K562 (cell line): Measurements from ENCODE around the gene KLK3. TPM values are rescaled to one million over a fixed set of nuclear protein-coding genes. Genes with fewer than 3 reads are reported as not detected.

Source experiments
- ARID3A ChIP-seq: IDR thresholded peaks from 2 replicates; pipeline ENCODE4 v1.6.1; 2012; ENCODE audit warnings: low read depth, low read length, improper control_type of control experiment, borderline replicate concordance
- BRF1 ChIP-seq: IDR thresholded peaks from 3 replicates; pipeline ENCODE4 v1.6.1; 2011; ENCODE audit warnings: borderline replicate concordance, mild to moderate bottlenecking; ENCODE audit not compliant: insufficient read length; ENCODE audit errors: extremely low read depth
- ETV6 ChIP-seq, 3 experiments: fragments of 150-350 bp in 1 of 3; sonication (generic) in 1 of 3; formaldehyde crosslinking in 1 of 3; IDR thresholded peaks; 2 replicates each; pipeline versions ENCODE4 v1.6.1 to v1.8.0; 2014 to 2022; ENCODE audit warnings: borderline replicate concordance in 2 of 3, low read depth in 2 of 3, antibody characterized with exemption in 1 of 3, low read length in 1 of 3, mild to moderate bottlenecking in 1 of 3, missing genetic modification reagents in 1 of 3
- GTF2F1 ChIP-seq: IDR thresholded peaks from 2 replicates; pipeline ENCODE4 v1.6.1; 2011; ENCODE audit warnings: low read depth, low read length, improper control_type of control experiment
- HINFP ChIP-seq: fragments of 450-650 bp; conservative IDR thresholded peaks from 2 replicates; pipeline ENCODE4 v1.6.1; 2016; ENCODE audit warnings: missing genetic modification characterization, low read depth, mild to moderate bottlenecking, control low read depth, missing compliant biosample characterization
- ILF3 ChIP-seq: fragments of 450-650 bp; IDR thresholded peaks from 2 replicates; pipeline ENCODE4 v1.6.1; 2018; ENCODE audit warnings: antibody characterized with exemption, mild to moderate bottlenecking, moderate library complexity, borderline replicate concordance
- NFRKB ChIP-seq: fragments of 450-650 bp; IDR thresholded peaks from 2 replicates; pipeline ENCODE4 v1.6.1; 2016; ENCODE audit warnings: low read depth
- SMARCC2 ChIP-seq: fragments of 450-650 bp; IDR thresholded peaks from 2 replicates; pipeline ENCODE4 v1.6.1; 2017; ENCODE audit warnings: antibody characterized with exemption, moderate library complexity, mild to moderate bottlenecking, low read depth
- TCF7 ChIP-seq: sonication (generic); IDR thresholded peaks from 2 replicates; pipeline ENCODE4 v1.6.1; 2016; ENCODE audit warnings: antibody characterized with exemption, borderline replicate concordance
- ZNF175 ChIP-seq: fragments of 200-800 bp; sonication (Bioruptor generic); IDR thresholded peaks from 2 replicates; pipeline ENCODE4 v1.6.1; 2016; ENCODE audit warnings: low read depth, mild to moderate bottlenecking, missing genetic modification characterization, missing compliant biosample characterization
- ZNF41 ChIP-seq: fragments of 250-450 bp; sonication (Bioruptor Pico); conservative IDR thresholded peaks from 2 replicates; pipeline ENCODE4 v1.4.0; 2020; ENCODE audit warnings: mild to moderate bottlenecking
- ZNF707 ChIP-seq: fragments of 250-450 bp; sonication (Bioruptor Pico); conservative IDR thresholded peaks from 2 replicates; pipeline ENCODE4 v1.8.0; 2022; ENCODE audit warnings: inconsistent platforms, mild to moderate bottlenecking, moderate library complexity
- ZNF76 ChIP-seq: fragments of 250-450 bp; sonication (Bioruptor Pico); IDR thresholded peaks from 2 replicates; pipeline ENCODE4 v1.4.0; 2020; ENCODE audit warnings: mild to moderate bottlenecking, moderate library complexity, borderline replicate concordance
- polyA plus RNA-seq, 8 experiments: library from polyadenylated mRNA; depleted of rRNA in 4 of 8; stranded (reverse) in 5 of 8; unstranded in 3 of 8; fragments of >200 nt; fragmentation: Nextera tagmentation in 2 of 8; fragmentation: Illumina TruSeq in 1 of 8; extraction: Ambion mirVana in 2 of 8; extraction: Trizol in 1 of 8; gene quantifications; 2 replicates each; pipeline versions ENCODE4 v1.2.1 to v1.2.3, GENCODE V29; 2011 to 2014; ENCODE audit warnings: inconsistent platforms in 1 of 8, missing spikeins in 1 of 8
- total RNA-seq, 7 experiments: library from RNA; depleted of rRNA in 6 of 7; stranded (reverse); fragments of >200 nt in 6 of 7; fragmentation: Illumina TruSeq in 2 of 7; extraction: Trizol in 2 of 7; gene quantifications; 2 replicates each; pipeline versions ENCODE4 v1.2.1 to v1.2.3, GENCODE V29; 2011 to 2021; ENCODE audit warnings: low replicate concordance in 1 of 7

Gene KLK3
- total and polyA plus RNA-seq, 9 of the 15 experiments (the other 6 are each of a cell fraction or from before 2014, with no cell fraction given) = not detected

- no peak for TF ChIP-seq ETV6 (IDR thresholded peaks at IDR 0.05; ENCODE audit: borderline replicate concordance in 1 of 2, low read depth in 2 of 2, low read length in 1 of 2)
- TF ChIP-seq ETV6 (CRISPR knock-in tag; IDR thresholded peaks at IDR 0.05; ENCODE audit: borderline replicate concordance) = 0 out of 2 replicates have a peak, but pooled peaks have one; percentile 31
- TF ChIP-seq ZNF41 (CRISPR knock-in tag) = no peak
- 0 out of 2 replicates have a peak, but pooled peaks have one; percentile 51 for TF ChIP-seq TCF7
- TF ChIP-seq SMARCC2 = no peak
- no peak for TF ChIP-seq ZNF707
- TF ChIP-seq NFRKB = no peak; the same call in 1 of the 2 replicates
- no peak for TF ChIP-seq BRF1
- 0 out of 2 replicates have a peak, but pooled peaks have one; percentile 26 for TF ChIP-seq ZNF76 (CRISPR knock-in tag)
- no peak for TF ChIP-seq ILF3
- TF ChIP-seq GTF2F1 = no peak
- 0 out of 2 replicates have a peak, but pooled peaks have one; percentile 25 for TF ChIP-seq ZNF175
- TF ChIP-seq HINFP (tag) = no peak
- TF ChIP-seq ARID3A = peak; percentile 25; the same call in 1 of the 2 replicates
Measured at GRCh38 chr19:50870417-50871089, 15.8 kb downstream of the KLK3 start (continued).
